ENCODE data around the gene SLC26A11.

- TF ChIP-seq CTCF (IDR thresholded peaks at IDR 0.05) = no peak
- TF ChIP-seq EZH2 (IDR thresholded peaks at IDR 0.05; ENCODE audit: borderline replicate concordance, insufficient read depth, low read depth, low read length, poor library complexity, severe bottlenecking) = no peak
Observed at GRCh38 chr17:80270836-80271235, 50.6 kb downstream of the SLC26A11 start.
